Uterus (tissue), 2 donors: ENCODE measurements around the gene SPTLC3.

ENCODE experiments used
- POLR2A ChIP-seq, 2 donors: fragments of 450-650 bp; IDR thresholded peaks; one replicate each; pipeline ENCODE4 v1.6.1; 2016; ENCODE audit warnings: antibody characterized with exemption in 2 of 2, mild to moderate bottlenecking in 1 of 2, moderate library complexity in 1 of 2
- TF ChIP-seq, protein P1 (sequence below), 4 experiments: fragments of 200-600 bp in 2 of 4; fragments of 450-650 bp in 2 of 4; sonication (generic) in 2 of 4; IDR thresholded peaks; one replicate each; pipeline ENCODE4 v1.5.1; 2016 to 2019; ENCODE audit warnings: antibody characterized with exemption in 4 of 4, mild to moderate bottlenecking in 2 of 4, moderate library complexity in 1 of 4

DNA sequence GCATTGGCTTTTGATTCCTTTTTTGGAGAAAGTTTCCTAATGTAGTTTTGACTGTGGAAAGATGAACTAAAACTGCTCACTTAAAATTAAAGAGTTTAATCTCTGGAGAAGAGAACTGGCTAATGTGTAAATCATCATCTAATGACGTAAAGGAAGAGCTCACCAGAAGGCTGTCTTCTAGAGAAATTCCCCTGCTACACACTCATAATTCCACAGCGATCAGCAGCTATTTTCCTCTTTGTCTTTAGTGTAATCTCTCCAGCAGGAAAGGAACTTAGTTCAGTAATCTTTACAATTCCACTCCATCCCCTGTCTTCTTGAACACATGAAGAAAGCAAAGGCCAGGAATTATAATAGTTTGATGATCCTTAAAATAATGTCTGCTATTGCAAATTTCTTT lies 15.8 kb downstream of the SPTLC3 start:
- TF ChIP-seq, protein P1, sequence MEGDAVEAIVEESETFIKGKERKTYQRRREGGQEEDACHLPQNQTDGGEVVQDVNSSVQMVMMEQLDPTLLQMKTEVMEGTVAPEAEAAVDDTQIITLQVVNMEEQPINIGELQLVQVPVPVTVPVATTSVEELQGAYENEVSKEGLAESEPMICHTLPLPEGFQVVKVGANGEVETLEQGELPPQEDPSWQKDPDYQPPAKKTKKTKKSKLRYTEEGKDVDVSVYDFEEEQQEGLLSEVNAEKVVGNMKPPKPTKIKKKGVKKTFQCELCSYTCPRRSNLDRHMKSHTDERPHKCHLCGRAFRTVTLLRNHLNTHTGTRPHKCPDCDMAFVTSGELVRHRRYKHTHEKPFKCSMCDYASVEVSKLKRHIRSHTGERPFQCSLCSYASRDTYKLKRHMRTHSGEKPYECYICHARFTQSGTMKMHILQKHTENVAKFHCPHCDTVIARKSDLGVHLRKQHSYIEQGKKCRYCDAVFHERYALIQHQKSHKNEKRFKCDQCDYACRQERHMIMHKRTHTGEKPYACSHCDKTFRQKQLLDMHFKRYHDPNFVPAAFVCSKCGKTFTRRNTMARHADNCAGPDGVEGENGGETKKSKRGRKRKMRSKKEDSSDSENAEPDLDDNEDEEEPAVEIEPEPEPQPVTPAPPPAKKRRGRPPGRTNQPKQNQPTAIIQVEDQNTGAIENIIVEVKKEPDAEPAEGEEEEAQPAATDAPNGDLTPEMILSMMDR (IDR thresholded peaks at IDR 0.05), result no peak
- TF ChIP-seq POLR2A (IDR thresholded peaks at IDR 0.05), result no peak
